Caco-2 (cell line): ENCODE measurements around the gene PTPRN. TPM values are rescaled to one million over a fixed set of nuclear protein-coding genes. Genes with fewer than 3 reads are reported as not detected.
"Not testable (repeated sequence)": the region's sequence is repeated elsewhere in the genome, so short reads cannot be mapped to it uniquely, and the experiment has no call there.

Experiments used
- BruUV-seq: library from RNA; stranded (reverse); fragments of 400-500 nt; replicated peaks from 2 replicates; lab custom pipeline; 2021; lab: Mats Ljungman, UMichigan
- CTCF ChIA-PET: fragments of 300-600 bp; sonication (Branson Sonifier 250); formaldehyde crosslinking; loops from one replicate; lab custom pipeline; 2022; ENCODE audit warnings: antibody characterized with exemption; lab: Charles Lee
- POLR2A ChIA-PET: fragments of 300-600 bp; sonication (Branson Sonifier 250); formaldehyde crosslinking; loops from one replicate; lab custom pipeline; 2022; ENCODE audit warnings: antibody characterized with exemption; lab: Charles Lee
- DNase-seq, 2 experiments: peaks; one replicate each; pipeline versions ENCODE4 v3.0.0 to v3.0.0-alpha.2; 2020 to 2022
- H3K27me3 ChIP-seq: replicated peaks from 2 replicates; pipeline ENCODE4 v1.6.0; 2011; ENCODE audit warnings: low read length; ENCODE audit not compliant: control insufficient read depth, insufficient read depth
- H3K36me3 ChIP-seq: 2 replicates; pipeline ENCODE4 v1.5.1; 2011; ENCODE audit warnings: low read length; ENCODE audit not compliant: control insufficient read depth, insufficient read depth
- H3K4me1 ChIP-seq: fragments of 250-450 bp; sonication (Bioruptor Pico); 2 replicates; pipeline ENCODE4 v1.5.1; 2020; ENCODE audit warnings: mild to moderate bottlenecking
- H3K4me3 ChIP-seq: 2 replicates; pipeline ENCODE4 v1.5.1; 2011; ENCODE audit warnings: low read depth, mild to moderate bottlenecking, control low read depth, low read length
- H3K9me3 ChIP-seq: fragments of 250-450 bp; sonication (Bioruptor Pico); 2 replicates; pipeline ENCODE4 v1.5.1; 2020; ENCODE audit warnings: mild to moderate bottlenecking, moderate library complexity
- H3K27ac Mint-ChIP-seq: one replicate; pipeline ENCODE4 v1.8.0; 2022; ENCODE audit warnings: mixed read lengths; ENCODE audit not compliant: unreplicated experiment
- H3K27me3 Mint-ChIP-seq: one replicate; pipeline ENCODE4 v1.8.0; 2022; ENCODE audit warnings: mixed read lengths; ENCODE audit not compliant: insufficient read depth, unreplicated experiment
- H3K36me3 Mint-ChIP-seq: one replicate; pipeline ENCODE4 v1.8.0; 2022; ENCODE audit warnings: mild to moderate bottlenecking, mixed read lengths; ENCODE audit not compliant: insufficient read depth, unreplicated experiment
- H3K4me1 Mint-ChIP-seq: one replicate; pipeline ENCODE4 v1.8.0; 2022; ENCODE audit warnings: low read depth, mixed read lengths; ENCODE audit not compliant: unreplicated experiment
- H3K4me3 Mint-ChIP-seq: one replicate; pipeline ENCODE4 v1.8.0; 2022; ENCODE audit warnings: mild to moderate bottlenecking, moderate library complexity, mixed read lengths; ENCODE audit not compliant: unreplicated experiment
- H3K9me3 Mint-ChIP-seq: one replicate; pipeline ENCODE4 v1.8.0; 2022; ENCODE audit warnings: mixed read lengths; ENCODE audit not compliant: unreplicated experiment
- intact Hi-C: fragments of 100-400 bp; cut with micrococcal nuclease; formaldehyde crosslinking; loops from one replicate; pipeline ENCODE4 v1.10.0; 2022; ENCODE audit not compliant: unreplicated experiment
- total RNA-seq: library from RNA; stranded (reverse); gene quantifications from 2 replicates; pipeline ENCODE4 v1.2.3, GENCODE V29; 2022
- TF ChIP-seq, protein P1 (sequence below), 2 experiments: fragments of 200-600 bp in 1 of 2; IDR thresholded peaks; 1 replicate in 1 of 2; 2 replicates in 1 of 2; pipeline versions ENCODE4 v1.5.1 to v1.8.0; 2011 to 2022; ENCODE audit warnings: antibody characterized with exemption in 1 of 2, control low read depth in 1 of 2, inconsistent platforms in 1 of 2, low read depth in 1 of 2, low read length in 1 of 2, mild to moderate bottlenecking in 1 of 2, moderate library complexity in 1 of 2; ENCODE audit not compliant: insufficient read depth in 1 of 2, severe bottlenecking in 1 of 2, unreplicated experiment in 1 of 2

The PTPRN gene
- total RNA-seq, 1 experiment from 2014 or later = not detected

DNA sequence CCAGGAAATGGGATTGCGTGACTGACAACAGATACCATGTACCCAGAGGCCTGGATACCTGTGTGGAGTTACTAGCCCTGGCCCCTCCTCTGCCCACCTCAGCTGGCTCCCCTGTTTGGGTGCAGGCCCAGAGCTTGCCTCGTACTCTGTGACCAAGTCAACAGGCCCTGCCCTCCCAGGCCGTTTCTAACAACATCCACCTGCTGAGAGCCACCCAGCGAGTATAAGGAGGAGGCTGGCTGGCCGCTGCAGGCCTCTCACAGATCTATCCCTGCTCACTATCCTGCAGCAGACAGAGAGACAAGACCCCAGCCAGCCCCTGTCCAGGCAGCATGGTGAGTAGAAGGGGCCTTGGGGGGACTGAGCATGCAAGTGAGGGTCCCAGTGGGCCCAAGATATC is 43.0 kb downstream of the PTPRN start:
- Histone ChIP-seq H3K27me3 (no peaks in the 10 kb centered on the region), H3K4me3 (no peak overlapping the region), H3K4me1 (peaks cover 7% of the 10 kb centered on the region), H3K36me3 (no peaks in the 10 kb centered on the region), H3K9me3 (no peaks in the 10 kb centered on the region)
- TF ChIP-seq, protein P1, sequence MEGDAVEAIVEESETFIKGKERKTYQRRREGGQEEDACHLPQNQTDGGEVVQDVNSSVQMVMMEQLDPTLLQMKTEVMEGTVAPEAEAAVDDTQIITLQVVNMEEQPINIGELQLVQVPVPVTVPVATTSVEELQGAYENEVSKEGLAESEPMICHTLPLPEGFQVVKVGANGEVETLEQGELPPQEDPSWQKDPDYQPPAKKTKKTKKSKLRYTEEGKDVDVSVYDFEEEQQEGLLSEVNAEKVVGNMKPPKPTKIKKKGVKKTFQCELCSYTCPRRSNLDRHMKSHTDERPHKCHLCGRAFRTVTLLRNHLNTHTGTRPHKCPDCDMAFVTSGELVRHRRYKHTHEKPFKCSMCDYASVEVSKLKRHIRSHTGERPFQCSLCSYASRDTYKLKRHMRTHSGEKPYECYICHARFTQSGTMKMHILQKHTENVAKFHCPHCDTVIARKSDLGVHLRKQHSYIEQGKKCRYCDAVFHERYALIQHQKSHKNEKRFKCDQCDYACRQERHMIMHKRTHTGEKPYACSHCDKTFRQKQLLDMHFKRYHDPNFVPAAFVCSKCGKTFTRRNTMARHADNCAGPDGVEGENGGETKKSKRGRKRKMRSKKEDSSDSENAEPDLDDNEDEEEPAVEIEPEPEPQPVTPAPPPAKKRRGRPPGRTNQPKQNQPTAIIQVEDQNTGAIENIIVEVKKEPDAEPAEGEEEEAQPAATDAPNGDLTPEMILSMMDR (IDR thresholded peaks at IDR 0.05; ENCODE audit: insufficient read depth in 1 of 2, low read depth in 1 of 2, low read length in 1 of 2, severe bottlenecking in 1 of 2, unreplicated experiment in 1 of 2) = no peak
- ChIA-PET CTCF (no interaction called here), POLR2A (no interaction called here)
- no TSS peak for BruUV-seq
- Mint-ChIP-seq H3K4me3 (no peak overlapping the region), H3K27me3 (peaks cover 4% of the 10 kb centered on the region), H3K27ac (no peak overlapping the region), H3K9me3 (no peaks in the 10 kb centered on the region), H3K4me1 (peaks cover 5% of the 10 kb centered on the region), H3K36me3 (no peaks in the 10 kb centered on the region)
- DNase-seq = no peak
- intact Hi-C loops = no loop called here

DNA sequence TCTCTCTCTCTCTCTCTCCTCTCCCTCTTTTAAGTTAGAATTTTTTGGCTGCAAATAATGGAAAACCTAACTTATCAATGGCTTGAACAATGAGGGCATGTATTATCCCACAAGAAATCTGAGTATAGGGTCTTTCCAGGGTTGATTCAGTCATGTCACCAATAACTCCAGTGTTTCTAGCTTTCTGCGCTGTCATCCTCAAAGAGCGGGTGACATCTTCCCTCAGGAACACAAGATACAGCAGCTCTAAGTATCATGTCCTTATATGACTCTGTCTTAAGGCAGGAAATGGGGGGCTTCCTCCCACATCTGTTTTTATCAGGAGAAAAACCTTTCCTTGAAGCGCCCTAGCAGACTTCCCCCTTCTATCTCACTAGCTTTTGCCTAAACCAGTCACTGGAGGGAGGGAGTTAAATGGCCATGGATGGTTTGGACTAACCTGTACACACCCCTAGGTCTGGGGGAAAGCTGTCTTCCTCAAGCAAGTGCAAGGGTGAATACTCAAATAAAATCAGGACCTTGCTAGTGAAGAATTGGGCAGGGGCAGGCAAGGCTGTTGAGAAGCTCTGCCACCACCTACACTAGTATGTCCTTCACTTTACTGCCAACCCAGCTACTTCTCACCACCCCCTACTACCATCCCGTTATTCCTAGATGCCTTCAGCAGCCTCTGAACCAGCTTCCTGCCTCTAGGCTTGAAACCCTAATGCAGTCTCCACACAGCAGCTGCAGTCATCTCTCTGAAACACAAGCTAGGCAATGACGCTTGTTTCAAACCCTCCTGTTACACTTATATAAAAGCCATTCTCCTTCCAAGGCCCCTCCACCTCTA is 48.0 kb downstream of the PTPRN start:
- Mint-ChIP-seq H3K36me3 (no peaks in the 10 kb centered on the region), H3K9me3 (no peaks in the 10 kb centered on the region), H3K27ac (no peak overlapping the region), H3K4me1 (no peaks in the 10 kb centered on the region), H3K27me3 (peaks cover 13% of the 10 kb centered on the region), H3K4me3 (no peak overlapping the region)
- Histone ChIP-seq H3K4me1 (no peaks in the 10 kb centered on the region), H3K4me3 (no peak overlapping the region), H3K9me3 (no peaks in the 10 kb centered on the region), H3K36me3 (no peaks in the 10 kb centered on the region), H3K27me3 (no peaks in the 10 kb centered on the region)
- ChIA-PET POLR2A (interaction anchor here (0.8 kb wide), 1 partner anchor 13 kb away, joined by 3 read pairs; no protein-coding TSS in a partner anchor), CTCF (interaction anchor here (0.5 to 2.0 kb wide), 2 partner anchors 34 to 66 kb away, joined by 3 to 8 read pairs; no protein-coding TSS in a partner anchor)
- no peak for DNase-seq
- no TSS peak for BruUV-seq
- intact Hi-C loops = no loop called here
- TF ChIP-seq, protein P1 (IDR thresholded peaks at IDR 0.05; ENCODE audit: insufficient read depth in 1 of 2, low read depth in 1 of 2, low read length in 1 of 2, severe bottlenecking in 1 of 2, unreplicated experiment in 1 of 2) = no peak

DNA sequence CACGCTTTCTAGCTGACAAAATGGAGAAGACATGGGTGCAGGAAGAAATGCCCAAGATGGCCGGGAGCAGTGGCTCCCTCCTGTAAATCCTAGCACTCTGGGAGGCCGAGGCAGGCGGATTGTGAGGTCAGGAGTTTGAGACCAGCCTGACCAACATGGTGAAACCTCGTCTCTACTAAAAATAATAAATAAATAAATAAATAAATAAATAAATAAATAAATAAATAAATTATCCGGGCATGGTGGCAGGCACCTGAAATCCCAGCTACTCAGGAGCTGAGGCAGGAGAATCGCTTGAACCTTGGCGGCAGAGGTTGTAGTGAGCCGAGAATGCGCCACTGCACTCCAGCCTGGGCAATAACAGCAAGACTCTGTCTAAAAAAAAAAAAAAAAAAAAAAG is 50.3 kb downstream of the PTPRN start:
- H3K4me3 Mint-ChIP-seq, H3K9me3 ChIP-seq, H3K36me3 Mint-ChIP-seq, DNase-seq, H3K27me3 ChIP-seq, H3K4me1 Mint-ChIP-seq, H3K9me3 Mint-ChIP-seq, H3K36me3 ChIP-seq, intact Hi-C loops, H3K4me3 ChIP-seq, H3K27ac Mint-ChIP-seq, BruUV-seq, H3K4me1 ChIP-seq, CTCF ChIA-PET: not testable (repeated sequence)
- POLR2A ChIA-PET = interaction anchor here (0.6 kb wide), 1 partner anchor 52 kb away, joined by 4 read pairs; no protein-coding TSS in a partner anchor
- H3K27me3 Mint-ChIP-seq = peaks cover 16% of the 10 kb centered on the region
